Fibroblast of the aortic adventitia (primary cell): ENCODE measurements around the gene MYBPC3. TPM values are rescaled to one million over a fixed set of nuclear protein-coding genes. Genes with fewer than 3 reads are reported as not detected.

Experiments
- DNase-seq: peaks from one replicate; pipeline ENCODE4 v3.0.0-alpha.2; 2010; ENCODE audit warnings: low read depth
- H3K4me3 ChIP-seq: 2 replicates; pipeline ENCODE4 v1.5.1; 2011; ENCODE audit warnings: low read depth, mild to moderate bottlenecking, control low read depth, low read length, moderate library complexity
- CTCF ChIP-seq: IDR thresholded peaks from 2 replicates; pipeline ENCODE4 v1.5.1; 2011; ENCODE audit warnings: mild to moderate bottlenecking, low read length, control low read depth, inconsistent platforms; ENCODE audit not compliant: insufficient read depth
- total RNA-seq: library from RNA; depleted of rRNA; stranded (reverse); fragments of >200 nt; gene quantifications from 2 replicates; pipeline ENCODE4 v1.2.3, GENCODE V29; 2012; ENCODE audit warnings: low replicate concordance

Gene MYBPC3
- total RNA-seq, 1 donor: not detected

- no peak overlapping the region for H3K4me3 ChIP-seq
- TF ChIP-seq CTCF: no peak
- DNase-seq: no peak
Observed at GRCh38 chr11:47328449-47329390, 23.8 kb downstream of the MYBPC3 start.

- no peak overlapping the region for H3K4me3 ChIP-seq
- no peak for TF ChIP-seq CTCF
- no peak for DNase-seq
Observed at GRCh38 chr11:47327949-47328348, 24.6 kb downstream of the MYBPC3 start.

- no peak for DNase-seq
- TF ChIP-seq CTCF: no peak
- H3K4me3 ChIP-seq: no peak overlapping the region
Observed at GRCh38 chr11:47327025-47327424, 25.5 kb downstream of the MYBPC3 start.

GRCh38 chr11:47326198-47326597, 26.3 kb downstream of the MYBPC3 start:
- no peak overlapping the region for H3K4me3 ChIP-seq
- DNase-seq: no peak

GRCh38 chr11:47325271-47326041, 27.0 kb downstream of the MYBPC3 start:
- no peak for DNase-seq
- no peak for TF ChIP-seq CTCF
- no peak overlapping the region for H3K4me3 ChIP-seq

More at GRCh38 chr11:47326198-47326597, 26.3 kb downstream of the MYBPC3 start:
- TF ChIP-seq CTCF: no peak

GRCh38 chr11:47324520-47324919, 28.0 kb downstream of the MYBPC3 start:
- no peak overlapping the region for H3K4me3 ChIP-seq
- no peak for TF ChIP-seq CTCF
- DNase-seq: no peak
